Suppressor macrophage treated with lipopolysaccharide for 1 hour (primary cell): ENCODE data around the gene CCDC187.
A peak's percentile ranks its signal among the peaks of the same experiment; 100 is the strongest.
"Not testable (repeated sequence)": the region's sequence is repeated elsewhere in the genome, so short reads cannot be mapped to it uniquely, and the experiment has no call there.

Experiments used
- DNase-seq, 3 donors: peaks; one replicate each; pipeline ENCODE4 v3.0.0-alpha.2; 2020 to 2022

CCDC187 gene

GRCh38 chr9:136326761-136327303 lies 22.9 kb upstream of the CCDC187 start:
- no peak for DNase-seq

GRCh38 chr9:136326061-136326760 lies 22.3 kb upstream of the CCDC187 start:
- DNase-seq, result no peak

- DNase-seq, result no peak
Observed at GRCh38 chr9:136325358-136325757, 21.5 kb upstream of the CCDC187 start.

GRCh38 chr9:136324501-136325300 lies 20.8 kb upstream of the CCDC187 start:
- no peak for DNase-seq

GRCh38 chr9:136323371-136323789 lies 19.5 kb upstream of the CCDC187 start:
- DNase-seq, result no peak

GRCh38 chr9:136322756-136323330 lies 18.9 kb upstream of the CCDC187 start:
- no peak for DNase-seq

- DNase-seq, result no peak
Observed at GRCh38 chr9:136321561-136321960, 17.7 kb upstream of the CCDC187 start.

GRCh38 chr9:136320972-136321371 lies 17.1 kb upstream of the CCDC187 start:
- DNase-seq, result not testable (repeated sequence)

- DNase-seq, result not testable (repeated sequence)
Observed at GRCh38 chr9:136319955-136320354, 16.1 kb upstream of the CCDC187 start.

GRCh38 chr9:136319244-136319643 lies 15.3 kb upstream of the CCDC187 start:
- DNase-seq, result not testable (repeated sequence)

- DNase-seq, result no peak
Observed at GRCh38 chr9:136318776-136319241, 14.9 kb upstream of the CCDC187 start.

- no peak for DNase-seq
Observed at GRCh38 chr9:136318111-136318775, 14.3 kb upstream of the CCDC187 start.

GRCh38 chr9:136317695-136318094 lies 13.8 kb upstream of the CCDC187 start:
- no peak for DNase-seq

- DNase-seq, result no peak
Observed at GRCh38 chr9:136316896-136317676, 13.2 kb upstream of the CCDC187 start.

- no peak for DNase-seq
Observed at GRCh38 chr9:136316271-136316751, 12.4 kb upstream of the CCDC187 start.

GRCh38 chr9:136314944-136315343 lies 11.1 kb upstream of the CCDC187 start:
- no peak for DNase-seq

GRCh38 chr9:136314056-136314416 lies 10.1 kb upstream of the CCDC187 start:
- DNase-seq, result no peak

- DNase-seq, result no peak
Observed at GRCh38 chr9:136313111-136314055, 9.5 kb upstream of the CCDC187 start.

- peak; percentile 61 to 80 (median 68) for DNase-seq
Observed at GRCh38 chr9:136312436-136312835, 8.5 kb upstream of the CCDC187 start.

GRCh38 chr9:136312009-136312375 lies 8.1 kb upstream of the CCDC187 start:
- DNase-seq, result no peak
